ENCODE results near the gene FTO. TPM values are rescaled to one million over a fixed set of nuclear protein-coding genes. Genes with fewer than 3 reads are reported as not detected.

FTO gene
- total RNA-seq, 4 donors from 2014 or later = 63.2 to 151 (median 105) TPM

GRCh38 chr16:54171626-54172537 lies 467.9 kb downstream of the FTO start:
- intact Hi-C loops (cut with DNase I; ENCODE audit: low total_unique reads) = no loop called here
- H3K27me3 ChIP-seq = no peaks in the 10 kb centered on the region
- no peaks in the 10 kb centered on the region for H3K36me3 ChIP-seq
- no peaks in the 10 kb centered on the region for H3K4me1 ChIP-seq
- no peak overlapping the region for H3K4me3 ChIP-seq
- no peak overlapping the region for H3K27ac ChIP-seq
- TF ChIP-seq POLR2A (IDR thresholded peaks at IDR 0.05) (no peak), CTCF (IDR thresholded peaks at IDR 0.05) (no peak)
- no peaks in the 10 kb centered on the region for H3K9me3 ChIP-seq
- DNase-seq = no peak

DNA sequence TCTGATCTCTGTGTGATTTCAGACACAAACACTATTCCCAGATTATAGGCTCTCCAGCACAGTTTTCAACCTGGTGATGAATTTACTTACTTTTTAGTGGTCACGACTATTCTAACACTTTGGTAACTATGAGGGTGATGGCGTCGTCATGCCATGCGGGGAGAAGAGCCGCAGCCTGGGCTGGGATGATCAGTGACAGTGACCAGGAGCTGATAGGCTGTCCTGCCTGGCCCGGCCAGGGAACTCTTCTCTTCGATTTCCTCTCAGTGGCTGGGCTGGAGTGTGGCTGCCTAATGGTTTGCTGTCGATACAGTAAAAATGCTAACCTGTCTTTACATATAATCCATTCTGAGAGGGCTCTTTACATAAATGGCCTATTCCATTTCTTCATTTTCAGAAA lies 469.5 kb downstream of the FTO start:
- Histone ChIP-seq H3K4me1 (no peaks in the 10 kb centered on the region), H3K27ac (no peak overlapping the region), H3K9me3 (no peaks in the 10 kb centered on the region), H3K36me3 (no peaks in the 10 kb centered on the region), H3K4me3 (no peak overlapping the region), H3K27me3 (no peaks in the 10 kb centered on the region)
- DNase-seq = no peak
- no peak for TF ChIP-seq CTCF (IDR thresholded peaks at IDR 0.05)
- intact Hi-C loops (cut with DNase I; ENCODE audit: low total_unique reads) = no loop called here

GRCh38 chr16:54174201-54174600 lies 470.2 kb downstream of the FTO start:
- no peaks in the 10 kb centered on the region for H3K27me3 ChIP-seq
- DNase-seq = no peak
- H3K4me1 ChIP-seq = no peaks in the 10 kb centered on the region
- no peaks in the 10 kb centered on the region for H3K9me3 ChIP-seq
- no peak overlapping the region for H3K4me3 ChIP-seq
- no peaks in the 10 kb centered on the region for H3K36me3 ChIP-seq
- intact Hi-C loops (cut with DNase I; ENCODE audit: low total_unique reads) = no loop called here
- H3K27ac ChIP-seq = no peak overlapping the region
- TF ChIP-seq POLR2A (IDR thresholded peaks at IDR 0.05) = no peak
- TF ChIP-seq CTCF (IDR thresholded peaks at IDR 0.05) = no peak

GRCh38 chr16:54174750-54175149 lies 470.8 kb downstream of the FTO start:
- TF ChIP-seq POLR2A (IDR thresholded peaks at IDR 0.05) = no peak
- Histone ChIP-seq H3K4me3 (no peak overlapping the region), H3K27ac (no peak overlapping the region), H3K4me1 (no peaks in the 10 kb centered on the region), H3K9me3 (no peaks in the 10 kb centered on the region), H3K27me3 (no peaks in the 10 kb centered on the region), H3K36me3 (no peaks in the 10 kb centered on the region)
- intact Hi-C loops (cut with DNase I; ENCODE audit: low total_unique reads) = no loop called here
- no peak for DNase-seq

- H3K36me3 ChIP-seq = no peaks in the 10 kb centered on the region
- no peak for TF ChIP-seq CTCF (IDR thresholded peaks at IDR 0.05)
- no peak for TF ChIP-seq POLR2A (IDR thresholded peaks at IDR 0.05)
- no peaks in the 10 kb centered on the region for H3K27me3 ChIP-seq
- intact Hi-C loops (cut with DNase I; ENCODE audit: low total_unique reads) = no loop called here
- DNase-seq = no peak
- no peaks in the 10 kb centered on the region for H3K9me3 ChIP-seq
- no peak overlapping the region for H3K27ac ChIP-seq
- no peaks in the 10 kb centered on the region for H3K4me1 ChIP-seq
- H3K4me3 ChIP-seq = no peak overlapping the region
Observed at GRCh38 chr16:54175169-54175551, 471.2 kb downstream of the FTO start.

Data from uterus (tissue), 4 donors.